Caco-2 (cell line): Measurements from ENCODE around the gene ADGRL4. TPM values are rescaled to one million over a fixed set of nuclear protein-coding genes. Genes with fewer than 3 reads are reported as not detected.

Experiments used
- Bru-seq: library from RNA; stranded (reverse); fragments of 400-500 nt; gene quantifications from one replicate; lab custom pipeline; 2021; lab: Mats Ljungman, UMichigan
- BruChase-seq, 2 experiments: library from RNA; stranded (reverse); fragments of 400-500 nt; gene quantifications; one replicate each; lab custom pipeline; 2021; lab: Mats Ljungman, UMichigan
- BruUV-seq: library from RNA; stranded (reverse); fragments of 400-500 nt; replicated peaks from 2 replicates; lab custom pipeline; 2021; lab: Mats Ljungman, UMichigan
- CTCF ChIA-PET: fragments of 300-600 bp; sonication (Branson Sonifier 250); formaldehyde crosslinking; loops from one replicate; lab custom pipeline; 2022; ENCODE audit warnings: antibody characterized with exemption; lab: Charles Lee
- POLR2A ChIA-PET: fragments of 300-600 bp; sonication (Branson Sonifier 250); formaldehyde crosslinking; loops from one replicate; lab custom pipeline; 2022; ENCODE audit warnings: antibody characterized with exemption; lab: Charles Lee
- DNase-seq, 2 experiments: peaks; one replicate each; pipeline versions ENCODE4 v3.0.0 to v3.0.0-alpha.2; 2020 to 2022
- H3K27me3 ChIP-seq: replicated peaks from 2 replicates; pipeline ENCODE4 v1.6.0; 2011; ENCODE audit warnings: low read length; ENCODE audit not compliant: control insufficient read depth, insufficient read depth
- H3K36me3 ChIP-seq: 2 replicates; pipeline ENCODE4 v1.5.1; 2011; ENCODE audit warnings: low read length; ENCODE audit not compliant: control insufficient read depth, insufficient read depth
- H3K4me1 ChIP-seq: fragments of 250-450 bp; sonication (Bioruptor Pico); 2 replicates; pipeline ENCODE4 v1.5.1; 2020; ENCODE audit warnings: mild to moderate bottlenecking
- H3K4me3 ChIP-seq: 2 replicates; pipeline ENCODE4 v1.5.1; 2011; ENCODE audit warnings: low read depth, mild to moderate bottlenecking, control low read depth, low read length
- H3K9me3 ChIP-seq: fragments of 250-450 bp; sonication (Bioruptor Pico); 2 replicates; pipeline ENCODE4 v1.5.1; 2020; ENCODE audit warnings: mild to moderate bottlenecking, moderate library complexity
- H3K27ac Mint-ChIP-seq: one replicate; pipeline ENCODE4 v1.8.0; 2022; ENCODE audit warnings: mixed read lengths; ENCODE audit not compliant: unreplicated experiment
- H3K27me3 Mint-ChIP-seq: one replicate; pipeline ENCODE4 v1.8.0; 2022; ENCODE audit warnings: mixed read lengths; ENCODE audit not compliant: insufficient read depth, unreplicated experiment
- H3K36me3 Mint-ChIP-seq: one replicate; pipeline ENCODE4 v1.8.0; 2022; ENCODE audit warnings: mild to moderate bottlenecking, mixed read lengths; ENCODE audit not compliant: insufficient read depth, unreplicated experiment
- H3K4me1 Mint-ChIP-seq: one replicate; pipeline ENCODE4 v1.8.0; 2022; ENCODE audit warnings: low read depth, mixed read lengths; ENCODE audit not compliant: unreplicated experiment
- H3K4me3 Mint-ChIP-seq: one replicate; pipeline ENCODE4 v1.8.0; 2022; ENCODE audit warnings: mild to moderate bottlenecking, moderate library complexity, mixed read lengths; ENCODE audit not compliant: unreplicated experiment
- H3K9me3 Mint-ChIP-seq: one replicate; pipeline ENCODE4 v1.8.0; 2022; ENCODE audit warnings: mixed read lengths; ENCODE audit not compliant: unreplicated experiment
- intact Hi-C: fragments of 100-400 bp; cut with micrococcal nuclease; formaldehyde crosslinking; loops from one replicate; pipeline ENCODE4 v1.10.0; 2022; ENCODE audit not compliant: unreplicated experiment
- long read RNA-seq: library from polyadenylated mRNA; stranded (forward); transcript quantifications from one replicate; pipeline ENCODE4 v2.0.0, GENCODE V29; 2022
- total RNA-seq: library from RNA; stranded (reverse); gene quantifications from 2 replicates; pipeline ENCODE4 v1.2.3, GENCODE V29; 2022
- TF ChIP-seq, protein P1 (sequence below), 2 experiments: fragments of 200-600 bp in 1 of 2; IDR thresholded peaks; 1 replicate in 1 of 2; 2 replicates in 1 of 2; pipeline versions ENCODE4 v1.5.1 to v1.8.0; 2011 to 2022; ENCODE audit warnings: antibody characterized with exemption in 1 of 2, control low read depth in 1 of 2, inconsistent platforms in 1 of 2, low read depth in 1 of 2, low read length in 1 of 2, mild to moderate bottlenecking in 1 of 2, moderate library complexity in 1 of 2; ENCODE audit not compliant: insufficient read depth in 1 of 2, severe bottlenecking in 1 of 2, unreplicated experiment in 1 of 2

Gene ADGRL4
- total RNA-seq (not detected in 2 replicates), Bru-seq, nascent RNA (percentile 2 among the genes with signal in this experiment), BruChase-seq, experiment 1, labeled RNA remaining after a 2-hour chase (not detected), BruChase-seq, experiment 2, labeled RNA remaining after a 6-hour chase (percentile 1 among the genes with signal in this experiment)
- long read RNA-seq: 0 reads

DNA sequence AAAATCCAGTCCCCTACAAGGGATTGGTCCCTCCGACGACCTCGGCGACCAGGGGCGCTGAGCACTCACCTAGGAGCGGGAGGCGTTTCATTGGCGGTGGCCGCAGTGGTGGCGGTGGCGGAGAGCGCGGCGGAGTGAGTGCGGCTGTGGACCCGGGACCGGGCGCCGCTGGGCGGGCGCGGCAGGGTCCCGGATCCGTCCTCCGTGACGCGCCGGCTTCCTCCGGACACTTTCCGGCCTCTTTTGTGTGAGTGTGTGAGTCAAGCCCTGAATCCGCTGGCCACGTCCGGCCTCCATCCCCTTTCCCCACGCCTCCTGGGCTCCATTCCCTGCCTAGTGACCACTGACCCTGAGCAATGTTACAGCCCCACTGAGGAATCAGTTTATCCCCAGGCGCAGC, at the start of gene ADGRL4:
Gene ADGRL4, minus strand, starts transcription at position 167 of the 400 bp plus-strand sequence. Its CDS starts 76 bp downstream, at position 91.
- BruUV-seq: no TSS peak
- no peaks in the 10 kb centered on the region for H3K9me3 Mint-ChIP-seq
- TF ChIP-seq, protein P1, sequence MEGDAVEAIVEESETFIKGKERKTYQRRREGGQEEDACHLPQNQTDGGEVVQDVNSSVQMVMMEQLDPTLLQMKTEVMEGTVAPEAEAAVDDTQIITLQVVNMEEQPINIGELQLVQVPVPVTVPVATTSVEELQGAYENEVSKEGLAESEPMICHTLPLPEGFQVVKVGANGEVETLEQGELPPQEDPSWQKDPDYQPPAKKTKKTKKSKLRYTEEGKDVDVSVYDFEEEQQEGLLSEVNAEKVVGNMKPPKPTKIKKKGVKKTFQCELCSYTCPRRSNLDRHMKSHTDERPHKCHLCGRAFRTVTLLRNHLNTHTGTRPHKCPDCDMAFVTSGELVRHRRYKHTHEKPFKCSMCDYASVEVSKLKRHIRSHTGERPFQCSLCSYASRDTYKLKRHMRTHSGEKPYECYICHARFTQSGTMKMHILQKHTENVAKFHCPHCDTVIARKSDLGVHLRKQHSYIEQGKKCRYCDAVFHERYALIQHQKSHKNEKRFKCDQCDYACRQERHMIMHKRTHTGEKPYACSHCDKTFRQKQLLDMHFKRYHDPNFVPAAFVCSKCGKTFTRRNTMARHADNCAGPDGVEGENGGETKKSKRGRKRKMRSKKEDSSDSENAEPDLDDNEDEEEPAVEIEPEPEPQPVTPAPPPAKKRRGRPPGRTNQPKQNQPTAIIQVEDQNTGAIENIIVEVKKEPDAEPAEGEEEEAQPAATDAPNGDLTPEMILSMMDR (IDR thresholded peaks at IDR 0.05; ENCODE audit: insufficient read depth in 1 of 2, low read depth in 1 of 2, low read length in 1 of 2, severe bottlenecking in 1 of 2, unreplicated experiment in 1 of 2): no peak
- no peak within 1 kb of the TSS for H3K4me3 Mint-ChIP-seq
- POLR2A ChIA-PET: no interaction called here
- H3K4me3 ChIP-seq: no peak within 1 kb of the TSS
- H3K4me1 ChIP-seq: no peaks in the 10 kb centered on the region
- H3K9me3 ChIP-seq: no peaks in the 10 kb centered on the region
- no peaks in the 10 kb centered on the region for H3K4me1 Mint-ChIP-seq
- intact Hi-C loops: no loop called here
- no peaks in the 10 kb centered on the region for H3K27me3 Mint-ChIP-seq
- H3K36me3 ChIP-seq: no peaks in the 10 kb centered on the region
- CTCF ChIA-PET: no interaction called here
- no peak within 1 kb of the TSS for H3K27ac Mint-ChIP-seq
- no peaks in the 10 kb centered on the region for H3K36me3 Mint-ChIP-seq
- H3K27me3 ChIP-seq: no peaks in the 10 kb centered on the region
- no peak for DNase-seq

DNA sequence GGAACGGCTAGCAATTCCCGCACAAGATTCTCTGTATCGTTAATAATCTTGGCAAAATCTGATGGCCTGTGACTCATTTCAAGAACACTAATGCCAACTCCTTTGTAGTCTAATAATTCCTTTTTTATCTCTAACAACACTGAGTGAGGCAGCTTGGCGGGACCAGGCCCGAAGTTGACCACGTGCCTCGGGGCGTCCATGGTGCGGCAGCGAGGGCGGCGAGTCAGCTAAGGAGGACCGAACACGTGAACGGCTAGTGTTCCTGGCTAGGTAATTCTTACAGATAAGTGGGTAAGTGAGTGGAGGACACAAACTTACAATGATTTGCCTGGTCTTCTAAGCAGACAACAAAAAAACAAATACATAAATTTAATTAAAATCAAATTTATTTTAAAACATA, 49.3 kb upstream of the ADGRL4 start:
- no TSS peak for BruUV-seq
- POLR2A ChIA-PET: no interaction called here
- intact Hi-C loops: no loop called here
- no peak for DNase-seq
- Mint-ChIP-seq H3K4me3 (no peak overlapping the region), H3K4me1 (no peaks in the 10 kb centered on the region), H3K27ac (no peak overlapping the region), H3K9me3 (no peaks in the 10 kb centered on the region), H3K27me3 (no peaks in the 10 kb centered on the region), H3K36me3 (no peaks in the 10 kb centered on the region)
- TF ChIP-seq, protein P1 (IDR thresholded peaks at IDR 0.05; ENCODE audit: insufficient read depth in 1 of 2, low read depth in 1 of 2, low read length in 1 of 2, severe bottlenecking in 1 of 2, unreplicated experiment in 1 of 2): no peak
- H3K4me1 ChIP-seq: no peaks in the 10 kb centered on the region
- CTCF ChIA-PET: no interaction called here
- H3K27me3 ChIP-seq: no peaks in the 10 kb centered on the region
- no peaks in the 10 kb centered on the region for H3K36me3 ChIP-seq
- H3K9me3 ChIP-seq: no peaks in the 10 kb centered on the region
- no peak overlapping the region for H3K4me3 ChIP-seq

DNA sequence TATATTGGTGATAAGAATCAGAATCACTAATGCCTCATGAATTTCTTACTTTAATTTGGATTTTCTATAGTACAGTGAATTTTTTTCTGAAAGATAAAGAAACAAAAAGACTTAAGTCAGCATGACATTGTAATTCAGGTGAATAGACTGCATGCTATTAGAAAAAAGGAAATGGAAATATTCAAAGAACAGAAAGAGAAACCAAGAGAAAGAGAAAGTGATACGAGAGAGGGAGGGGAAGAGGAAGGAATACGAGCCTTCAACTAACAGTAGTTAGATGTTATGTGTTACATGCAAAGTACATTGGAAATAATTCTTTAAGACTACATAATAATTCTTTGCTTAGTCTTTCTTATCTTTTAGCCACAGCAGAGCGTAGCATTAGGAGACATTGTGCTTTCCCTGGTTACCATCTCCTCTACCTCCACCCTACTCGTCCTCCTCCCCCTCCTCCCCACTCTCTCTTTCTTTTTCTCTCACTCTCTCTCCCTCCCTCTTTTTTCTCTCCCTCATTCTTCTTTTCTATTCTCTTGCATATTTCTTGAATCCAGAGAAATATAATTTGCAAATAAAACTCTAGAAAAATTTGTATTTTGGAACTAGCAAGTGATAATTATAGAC, 46.4 kb upstream of the ADGRL4 start:
- BruUV-seq: no TSS peak
- DNase-seq: no peak
- Mint-ChIP-seq H3K36me3 (no peaks in the 10 kb centered on the region), H3K27ac (no peak overlapping the region), H3K27me3 (no peaks in the 10 kb centered on the region), H3K9me3 (no peaks in the 10 kb centered on the region), H3K4me3 (no peak overlapping the region), H3K4me1 (no peaks in the 10 kb centered on the region)
- intact Hi-C loops: no loop called here
- Histone ChIP-seq H3K4me3 (no peak overlapping the region), H3K27me3 (no peaks in the 10 kb centered on the region), H3K9me3 (no peaks in the 10 kb centered on the region), H3K36me3 (no peaks in the 10 kb centered on the region), H3K4me1 (no peaks in the 10 kb centered on the region)
- POLR2A ChIA-PET: no interaction called here
- CTCF ChIA-PET: no interaction called here
- TF ChIP-seq, protein P1 (IDR thresholded peaks at IDR 0.05; ENCODE audit: insufficient read depth in 1 of 2, low read depth in 1 of 2, low read length in 1 of 2, severe bottlenecking in 1 of 2, unreplicated experiment in 1 of 2): no peak
